GM10248 (cell line): ENCODE data around the gene TRIM26.
"Not testable (repeated sequence)": the region's sequence is repeated elsewhere in the genome, so short reads cannot be mapped to it uniquely, and the experiment has no call there.

Experiments
- CTCF ChIA-PET: fragments of 300-600 bp; sonication (Branson Sonifier 250); formaldehyde crosslinking; extraction: SDS; loops from one replicate; lab custom pipeline; 2021; ENCODE audit warnings: antibody characterized with exemption; lab: Yijun Ruan, JAX
- POLR2A ChIA-PET: fragments of 350-650 bp; sonication (Branson Sonifier 250); formaldehyde crosslinking; extraction: SDS; loops from one replicate; lab custom pipeline; 2020; ENCODE audit warnings: antibody characterized with exemption; lab: Yijun Ruan, JAX
- DNase-seq: peaks from one replicate; pipeline ENCODE4 v3.0.0; 2012; ENCODE audit errors: extremely low spot score
- CTCF ChIP-seq: IDR thresholded peaks from 2 replicates; pipeline ENCODE4 v1.5.1; 2012; ENCODE audit warnings: mild to moderate bottlenecking, low read depth; ENCODE audit errors: extremely low read depth, missing control alignments, control extremely low read depth

Gene TRIM26

GRCh38 chr6:30212865-30213666 is at the start of gene TRIM26:
Gene TRIM26, minus strand, starts transcription at chr6:30213406. Its CDS starts 14,303 bp downstream, at chr6:30199103.
- no peak for TF ChIP-seq CTCF
- POLR2A ChIA-PET: interaction anchor here (0.6 to 0.7 kb wide), 4 partner anchors 15 to 1200 kb away, joined by 3 to 9 read pairs (median 6); no protein-coding TSS in a partner anchor
- CTCF ChIA-PET: interaction anchor here (0.7 to 0.9 kb wide), 2 partner anchors 15 to 43 kb away, joined by 3 read pairs; no protein-coding TSS in a partner anchor
- DNase-seq: peak; percentile 99

- POLR2A ChIA-PET: no interaction called here
- DNase-seq: no peak
- TF ChIP-seq CTCF: no peak
- CTCF ChIA-PET: interaction anchor here (1.4 kb wide), 1 partner anchor 40 kb away, joined by 11 read pairs; no protein-coding TSS in a partner anchor
Observed at GRCh38 chr6:30260036-30260504, 46.9 kb upstream of the TRIM26 start.

GRCh38 chr6:30259140-30260035 is 46.2 kb upstream of the TRIM26 start:
- ChIA-PET CTCF (interaction anchor here (0.8 to 1.4 kb wide), 3 partner anchors 9 to 40 kb away, joined by 4 to 11 read pairs (median 5); no protein-coding TSS in a partner anchor), POLR2A (no interaction called here)
- peak; percentile 46 for TF ChIP-seq CTCF
- DNase-seq: peak; percentile 91

- no peak for DNase-seq
- TF ChIP-seq CTCF: no peak
- POLR2A ChIA-PET: no interaction called here
- CTCF ChIA-PET: no interaction called here
Observed at GRCh38 chr6:30258204-30258603, 45.0 kb upstream of the TRIM26 start.

- DNase-seq, CTCF ChIA-PET, POLR2A ChIA-PET: not testable (repeated sequence)
Observed at GRCh38 chr6:30252417-30252816, 39.2 kb upstream of the TRIM26 start.

- no peak for DNase-seq
- ChIA-PET POLR2A (no interaction called here), CTCF (no interaction called here)
- TF ChIP-seq CTCF: no peak
Observed at GRCh38 chr6:30244560-30244959, 31.4 kb upstream of the TRIM26 start.
